GM12878 (cell line): ENCODE measurements around the gene SESN3. TPM values are rescaled to one million over a fixed set of nuclear protein-coding genes. Genes with fewer than 3 reads are reported as not detected.

Experiments used
- ATAC-seq: fragments of 200-7000 bp; cut with Tn5 transposase; 3 replicates; pipeline ENCODE4 v1.9.1; 2020; ENCODE audit warnings: mild to moderate bottlenecking, moderate library complexity
- BruUV-seq: library from RNA; stranded (reverse); fragments of 400-500 nt; replicated peaks from 2 replicates; lab custom pipeline; 2021; lab: Mats Ljungman, UMichigan
- CTCF ChIA-PET: fragments of 300-600 bp; sonication (Branson Sonifier 250); formaldehyde crosslinking; extraction: SDS; loops from one replicate; lab custom pipeline; 2021; ENCODE audit warnings: inconsistent platforms; lab: Yijun Ruan, JAX
- POLR2A ChIA-PET: fragments of 350-600 bp; formaldehyde crosslinking; extraction: SDS; loops from one replicate; lab custom pipeline; 2021; ENCODE audit warnings: inconsistent platforms; lab: Charles Lee
- RAD21 ChIA-PET: fragments of 300-600 bp; sonication (Branson Sonifier 250); formaldehyde crosslinking; loops from one replicate; lab custom pipeline; 2023; ENCODE audit warnings: antibody characterized with exemption; ENCODE audit not compliant: unreplicated experiment; lab: Charles Lee
- SMC1A ChIA-PET: fragments of 300-600 bp; sonication (Branson Sonifier 250); formaldehyde crosslinking; loops from one replicate; lab custom pipeline; 2023; ENCODE audit not compliant: unreplicated experiment, uncharacterized antibody; lab: Charles Lee
- DNase-seq: peaks from one replicate; pipeline ENCODE4 v3.0.0-alpha.2; 2011; ENCODE audit warnings: low read depth, low spot score
- FAIRE-seq: peaks from 3 replicates; lab custom pipeline; 2011; peaks lifted over from hg19 to GRCh38; lab: Jason Lieb, UNC
- H2AFZ ChIP-seq: 2 replicates; pipeline ENCODE4 v1.6.0; 2011; ENCODE audit warnings: low read depth, low read length, control low read depth; ENCODE audit not compliant: control insufficient read depth
- H3K27ac ChIP-seq: 2 replicates; pipeline ENCODE4 v1.5.1; 2011; ENCODE audit warnings: control low read depth; ENCODE audit not compliant: control insufficient read depth, insufficient read depth
- H3K27me3 ChIP-seq, 2 experiments: replicated peaks in 1 of 2; 2 replicates each; pipeline versions ENCODE4 v1.6.0 to v1.6.1; 2011; ENCODE audit warnings: low read length in 1 of 2; ENCODE audit not compliant: control insufficient read depth in 2 of 2, insufficient read depth in 2 of 2
- H3K36me3 ChIP-seq, 2 experiments: 2 replicates each; pipeline ENCODE4 v1.5.1; 2011; ENCODE audit warnings: low read length in 1 of 2; ENCODE audit not compliant: control insufficient read depth in 2 of 2, insufficient read depth in 2 of 2
- H3K4me1 ChIP-seq: 2 replicates; pipeline ENCODE4 v1.6.1; 2011; ENCODE audit warnings: mild to moderate bottlenecking, low read length, moderate library complexity, mixed read lengths; ENCODE audit not compliant: control insufficient read depth, insufficient read depth
- H3K4me2 ChIP-seq: 2 replicates; pipeline ENCODE4 v1.6.0; 2011; ENCODE audit warnings: control low read depth; ENCODE audit not compliant: control insufficient read depth, insufficient read depth
- H3K4me3 ChIP-seq: fragments of 200-600 bp; sonication (generic); 2 replicates; pipeline ENCODE4 v1.5.1; 2016
- H3K79me2 ChIP-seq: 2 replicates; pipeline ENCODE4 v1.6.0; 2011; ENCODE audit warnings: low read length; ENCODE audit not compliant: control insufficient read depth, insufficient read depth
- H3K9ac ChIP-seq: 2 replicates; pipeline ENCODE4 v1.8.0; 2011; ENCODE audit warnings: low read length, control low read depth, mixed read lengths; ENCODE audit not compliant: control insufficient read depth, insufficient read depth
- H3K9me3 ChIP-seq: replicated peaks from 3 replicates; pipeline ENCODE4 v1.5.1; 2011; ENCODE audit warnings: mild to moderate bottlenecking, low read length; ENCODE audit not compliant: control insufficient read depth, insufficient read depth
- H4K20me1 ChIP-seq: 2 replicates; pipeline ENCODE4 v1.6.0; 2011; ENCODE audit not compliant: control insufficient read depth, insufficient read depth
- CHD1 ChIP-seq: IDR thresholded peaks from 2 replicates; pipeline ENCODE4 v1.6.1; 2012; ENCODE audit warnings: low read depth, low read length, improper control_type of control experiment
- CHD2 ChIP-seq: IDR thresholded peaks from 2 replicates; pipeline ENCODE4 v1.6.1; 2011; ENCODE audit warnings: low read depth, low read length, improper control_type of control experiment, borderline replicate concordance
- EP300 ChIP-seq, 2 experiments: fragments of 150-350 bp in 1 of 2; IDR thresholded peaks; 2 replicates each; pipeline ENCODE4 v1.6.1; 2011 to 2012; ENCODE audit warnings: low read depth in 2 of 2, low read length in 2 of 2, borderline replicate concordance in 1 of 2, improper control_type of control experiment in 1 of 2, inconsistent platforms in 1 of 2; ENCODE audit not compliant: control insufficient read depth in 1 of 2
- ETV6 ChIP-seq, 2 experiments: fragments of 450-650 bp in 1 of 2; IDR thresholded peaks in 1 of 2; conservative IDR thresholded peaks in 1 of 2; 2 replicates each; pipeline ENCODE4 v1.6.1; 2014; ENCODE audit warnings: antibody characterized with exemption in 1 of 2, borderline replicate concordance in 1 of 2, low read depth in 1 of 2, mild to moderate bottlenecking in 1 of 2, moderate library complexity in 1 of 2
- HDAC2 ChIP-seq: fragments of 200-600 bp; sonication (generic); IDR thresholded peaks from 2 replicates; pipeline ENCODE4 v1.6.1; 2017
- JUNB ChIP-seq: IDR thresholded peaks from 2 replicates; pipeline ENCODE4 v1.6.1; 2016; ENCODE audit warnings: antibody characterized with exemption, mild to moderate bottlenecking
- MEF2A ChIP-seq: IDR thresholded peaks from 2 replicates; pipeline ENCODE4 v1.6.1; 2011; ENCODE audit warnings: low read depth, mild to moderate bottlenecking, low read length, moderate library complexity; ENCODE audit not compliant: insufficient read depth
- WGBS: methylation state at CpG from one replicate; pipeline ENCODE4 v1.1.6; 2016; ENCODE audit warnings: low lambda C conversion rate; ENCODE audit not compliant: insufficient replicate concordance, insufficient coverage; ENCODE audit errors: missing lambda C conversion rate; 5-methylcytosine and 5-hydroxymethylcytosine counted together
- in situ Hi-C: fragments of 300-500 bp; cut with MboI; formaldehyde crosslinking; loops from 9 replicates; pipeline ENCODE4 v1.14.3; 2018; ENCODE audit warnings: mixed read lengths
- intact Hi-C: fragments of 100-400 bp; cut with micrococcal nuclease; formaldehyde crosslinking; loops from one replicate; pipeline ENCODE4 v1.14.2; 2022; ENCODE audit not compliant: unreplicated experiment
- polyA plus RNA-seq, 11 experiments: library from polyadenylated mRNA; depleted of rRNA in 4 of 11; unstranded in 6 of 11; stranded (reverse) in 5 of 11; fragments of >200 nt; fragmentation: Nextera tagmentation in 4 of 11; fragmentation: Illumina TruSeq in 1 of 11; extraction: Ambion mirVana in 4 of 11; extraction: Trizol in 1 of 11; gene quantifications; 1 replicate in 1 of 11; 2 replicates in 10 of 11; pipeline versions ENCODE4 v1.2.1 to v1.2.3, GENCODE V29; 2011 to 2016; ENCODE audit warnings: inconsistent platforms in 2 of 11, missing spikeins in 2 of 11, low read depth in 1 of 11
- total RNA-seq, 4 experiments: library from RNA; depleted of rRNA in 3 of 4; stranded (reverse); fragments of >200 nt in 3 of 4; fragmentation: Illumina TruSeq in 1 of 4; extraction: Trizol in 1 of 4; gene quantifications; 2 replicates each; pipeline versions ENCODE4 v1.2.1 to v1.2.3, GENCODE V29; 2013 to 2021
- TF ChIP-seq, protein P1 (sequence below): fragments of 450-650 bp; conservative IDR thresholded peaks from 2 replicates; pipeline ENCODE4 v1.6.1; 2017; ENCODE audit warnings: mild to moderate bottlenecking, moderate library complexity
- TF ChIP-seq, protein P2 (sequence below): IDR thresholded peaks from 2 replicates; pipeline ENCODE4 v1.6.1; 2012; ENCODE audit warnings: low read depth, low read length, improper control_type of control experiment

SESN3 gene
- total and polyA plus RNA-seq, 10 of the 15 experiments (the other 5 are each of a cell fraction or from before 2014, with no cell fraction given) = 0.64 to 6.7 (median 3.0) TPM

DNA sequence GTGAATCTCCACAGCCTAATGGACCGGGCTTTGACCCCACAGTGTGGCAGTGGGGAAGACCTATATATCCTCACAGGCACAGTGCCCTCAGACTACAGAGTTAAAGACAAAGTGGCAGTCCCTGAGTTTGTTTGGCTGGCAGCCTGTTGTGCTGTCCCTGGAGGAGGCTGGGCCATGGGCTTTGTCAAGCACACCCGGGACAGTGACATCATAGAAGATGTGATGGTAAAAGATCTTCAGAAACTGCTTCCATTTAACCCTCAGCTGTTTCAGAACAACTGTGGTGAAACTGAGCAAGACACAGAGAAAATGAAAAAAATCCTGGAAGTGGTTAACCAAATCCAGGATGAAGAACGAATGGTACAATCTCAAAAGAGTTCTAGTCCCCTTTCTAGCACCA is 102.4 kb downstream of the SESN3 start:
- FAIRE-seq = no peak
- Histone ChIP-seq H3K36me3 (no peaks in the 10 kb centered on the region; a peak in 2 of 4 replicates), H4K20me1 (no peaks in the 10 kb centered on the region), H3K4me1 (no peaks in the 10 kb centered on the region), H3K9ac (no peak overlapping the region)
- RAD21 ChIA-PET = no interaction called here
- TF ChIP-seq MEF2A (no peak), CHD1 (no peak), HDAC2 (no peak), JUNB (no peak), EP300 (IDR thresholded peaks at IDR 0.05; ENCODE audit: borderline replicate concordance in 1 of 2, control insufficient read depth in 1 of 2, low read depth in 2 of 2, low read length in 2 of 2) (no peak), ETV6 (conservative IDR thresholded peaks at IDR 0.05 in 1 of 2, IDR thresholded peaks at IDR 0.05 in 1 of 2; ENCODE audit: borderline replicate concordance in 1 of 2, low read depth in 1 of 2) (no peak), CHD2 (no peak)
- TF ChIP-seq, protein P1, sequence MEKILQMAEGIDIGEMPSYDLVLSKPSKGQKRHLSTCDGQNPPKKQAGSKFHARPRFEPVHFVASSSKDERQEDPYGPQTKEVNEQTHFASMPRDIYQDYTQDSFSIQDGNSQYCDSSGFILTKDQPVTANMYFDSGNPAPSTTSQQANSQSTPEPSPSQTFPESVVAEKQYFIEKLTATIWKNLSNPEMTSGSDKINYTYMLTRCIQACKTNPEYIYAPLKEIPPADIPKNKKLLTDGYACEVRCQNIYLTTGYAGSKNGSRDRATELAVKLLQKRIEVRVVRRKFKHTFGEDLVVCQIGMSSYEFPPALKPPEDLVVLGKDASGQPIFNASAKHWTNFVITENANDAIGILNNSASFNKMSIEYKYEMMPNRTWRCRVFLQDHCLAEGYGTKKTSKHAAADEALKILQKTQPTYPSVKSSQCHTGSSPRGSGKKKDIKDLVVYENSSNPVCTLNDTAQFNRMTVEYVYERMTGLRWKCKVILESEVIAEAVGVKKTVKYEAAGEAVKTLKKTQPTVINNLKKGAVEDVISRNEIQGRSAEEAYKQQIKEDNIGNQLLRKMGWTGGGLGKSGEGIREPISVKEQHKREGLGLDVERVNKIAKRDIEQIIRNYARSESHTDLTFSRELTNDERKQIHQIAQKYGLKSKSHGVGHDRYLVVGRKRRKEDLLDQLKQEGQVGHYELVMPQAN = no peak
- TF ChIP-seq, protein P2, sequence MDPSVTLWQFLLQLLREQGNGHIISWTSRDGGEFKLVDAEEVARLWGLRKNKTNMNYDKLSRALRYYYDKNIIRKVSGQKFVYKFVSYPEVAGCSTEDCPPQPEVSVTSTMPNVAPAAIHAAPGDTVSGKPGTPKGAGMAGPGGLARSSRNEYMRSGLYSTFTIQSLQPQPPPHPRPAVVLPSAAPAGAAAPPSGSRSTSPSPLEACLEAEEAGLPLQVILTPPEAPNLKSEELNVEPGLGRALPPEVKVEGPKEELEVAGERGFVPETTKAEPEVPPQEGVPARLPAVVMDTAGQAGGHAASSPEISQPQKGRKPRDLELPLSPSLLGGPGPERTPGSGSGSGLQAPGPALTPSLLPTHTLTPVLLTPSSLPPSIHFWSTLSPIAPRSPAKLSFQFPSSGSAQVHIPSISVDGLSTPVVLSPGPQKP = no peak
- TF ChIP-seq, all 136 proteins: peak for 0
- H3K4me2 ChIP-seq = no peak overlapping the region
- in situ Hi-C loops = no loop called here
- no peak overlapping the region for H3K4me3 ChIP-seq
- no peaks in the 10 kb centered on the region for H3K27me3 ChIP-seq
- DNase-seq (no peak), ATAC-seq (no peak)
- no peak overlapping the region for H3K27ac ChIP-seq
- ChIA-PET POLR2A (no interaction called here), CTCF (no interaction called here), SMC1A (interaction anchor here (0.7 kb wide), 1 partner anchor 25 kb away, joined by 3 read pairs; no protein-coding TSS in a partner anchor)
- H2AFZ ChIP-seq = no peak overlapping the region
- no peaks in the 10 kb centered on the region for H3K9me3 ChIP-seq
- WGBS = 67% methylated on average over 3 of the region's 3 CpGs
- BruUV-seq = no TSS peak
- no peaks in the 10 kb centered on the region for H3K79me2 ChIP-seq
- intact Hi-C loops = no loop called here
